Measurements from ENCODE around the gene SERPINA1.

SERPINA1 gene

DNA sequence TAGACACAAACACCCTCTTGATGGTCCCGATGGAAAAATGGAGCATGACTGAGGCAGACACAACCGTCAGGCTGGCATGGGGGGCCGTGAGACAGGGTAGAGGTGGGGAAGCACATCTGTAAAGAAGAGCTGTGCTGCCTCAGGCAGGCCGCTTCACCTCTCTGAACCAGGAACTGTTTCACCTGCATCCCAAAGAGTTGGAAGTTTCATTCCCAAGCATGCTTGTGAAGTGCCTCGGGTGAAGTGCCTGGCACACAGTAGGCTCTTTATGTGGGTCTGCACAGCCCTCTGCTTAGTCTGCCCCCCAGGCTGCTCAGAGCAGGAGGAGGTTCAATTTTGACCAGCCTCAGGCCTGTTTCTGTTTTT lies 685 bp upstream of the SERPINA1 start:
- Histone ChIP-seq H3K27ac (ENCODE audit: low read length) (no peak overlapping the region), H2AFZ (ENCODE audit: low read length) (no peak overlapping the region), H3K27me3 (replicated peaks; ENCODE audit: insufficient read depth, low read length) (no peaks in the 10 kb centered on the region), H3K36me3 (replicated peaks; ENCODE audit: insufficient read depth, low read length) (no peaks in the 10 kb centered on the region), H3K4me1 (ENCODE audit: low read length) (no peaks in the 10 kb centered on the region), H3K9me3 (replicated peaks; ENCODE audit: insufficient read depth, low read length) (no peaks in the 10 kb centered on the region), H3K4me3 (ENCODE audit: low read length) (no peak overlapping the region), H3F3A (ENCODE audit: insufficient read depth, low read length) (no peaks in the 10 kb centered on the region), H3K4me2 (ENCODE audit: low read depth, low read length) (no peak overlapping the region), H4K20me1 (ENCODE audit: insufficient read depth, low read length) (no peaks in the 10 kb centered on the region), H3K9me2 (replicated peaks; ENCODE audit: insufficient read depth, low read length) (no peaks in the 10 kb centered on the region), H3K9ac (ENCODE audit: low read length) (no peak overlapping the region), H3K79me2 (ENCODE audit: low read length) (no peaks in the 10 kb centered on the region)
- TF ChIP-seq, protein P1, sequence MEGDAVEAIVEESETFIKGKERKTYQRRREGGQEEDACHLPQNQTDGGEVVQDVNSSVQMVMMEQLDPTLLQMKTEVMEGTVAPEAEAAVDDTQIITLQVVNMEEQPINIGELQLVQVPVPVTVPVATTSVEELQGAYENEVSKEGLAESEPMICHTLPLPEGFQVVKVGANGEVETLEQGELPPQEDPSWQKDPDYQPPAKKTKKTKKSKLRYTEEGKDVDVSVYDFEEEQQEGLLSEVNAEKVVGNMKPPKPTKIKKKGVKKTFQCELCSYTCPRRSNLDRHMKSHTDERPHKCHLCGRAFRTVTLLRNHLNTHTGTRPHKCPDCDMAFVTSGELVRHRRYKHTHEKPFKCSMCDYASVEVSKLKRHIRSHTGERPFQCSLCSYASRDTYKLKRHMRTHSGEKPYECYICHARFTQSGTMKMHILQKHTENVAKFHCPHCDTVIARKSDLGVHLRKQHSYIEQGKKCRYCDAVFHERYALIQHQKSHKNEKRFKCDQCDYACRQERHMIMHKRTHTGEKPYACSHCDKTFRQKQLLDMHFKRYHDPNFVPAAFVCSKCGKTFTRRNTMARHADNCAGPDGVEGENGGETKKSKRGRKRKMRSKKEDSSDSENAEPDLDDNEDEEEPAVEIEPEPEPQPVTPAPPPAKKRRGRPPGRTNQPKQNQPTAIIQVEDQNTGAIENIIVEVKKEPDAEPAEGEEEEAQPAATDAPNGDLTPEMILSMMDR (IDR thresholded peaks at IDR 0.05; ENCODE audit: low read length): no peak
- TF ChIP-seq EZH2 (optimal IDR thresholded peaks at IDR 0.05; ENCODE audit: low read depth, low read length): no peak
- no peak for TF ChIP-seq EZH2phosphoT487 (IDR thresholded peaks at IDR 0.05; ENCODE audit: low read length)
- DNase-seq: no peak

DNA sequence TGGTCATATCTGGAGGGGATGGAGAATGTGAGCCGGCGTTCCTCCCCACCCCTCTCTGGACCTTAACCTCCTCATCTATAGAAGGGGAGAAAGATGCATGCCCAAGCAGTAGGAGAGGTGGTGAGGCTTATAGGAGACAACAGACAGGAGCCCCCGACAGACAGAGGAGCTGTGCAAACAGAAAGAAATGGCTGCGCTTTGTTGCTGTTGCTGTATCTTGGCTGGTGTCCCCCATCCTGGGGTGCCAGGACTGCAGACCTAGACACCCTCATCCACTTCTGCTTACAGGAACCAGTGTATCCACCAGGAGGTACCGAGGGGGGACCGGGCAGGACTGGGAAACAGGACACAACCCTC lies 397 bp downstream of the SERPINA1 start:
- Histone ChIP-seq H4K20me1 (ENCODE audit: insufficient read depth, low read length) (no peaks in the 10 kb centered on the region), H2AFZ (ENCODE audit: low read length) (no peak overlapping the region), H3K27me3 (replicated peaks; ENCODE audit: insufficient read depth, low read length) (no peaks in the 10 kb centered on the region), H3K9me3 (replicated peaks; ENCODE audit: insufficient read depth, low read length) (no peaks in the 10 kb centered on the region), H3K79me2 (ENCODE audit: low read length) (no peaks in the 10 kb centered on the region), H3K4me3 (ENCODE audit: low read length) (no peak overlapping the region), H3K9me2 (replicated peaks; ENCODE audit: insufficient read depth, low read length) (no peaks in the 10 kb centered on the region), H3K4me2 (ENCODE audit: low read depth, low read length) (no peak overlapping the region), H3K9ac (ENCODE audit: low read length) (no peak overlapping the region), H3K36me3 (replicated peaks; ENCODE audit: insufficient read depth, low read length) (no peaks in the 10 kb centered on the region), H3F3A (ENCODE audit: insufficient read depth, low read length) (no peaks in the 10 kb centered on the region), H3K27ac (ENCODE audit: low read length) (no peak overlapping the region), H3K4me1 (ENCODE audit: low read length) (no peaks in the 10 kb centered on the region)
- DNase-seq: no peak
- TF ChIP-seq EZH2 (optimal IDR thresholded peaks at IDR 0.05; ENCODE audit: low read depth, low read length) (no peak), EZH2phosphoT487 (IDR thresholded peaks at IDR 0.05; ENCODE audit: low read length) (no peak)
- TF ChIP-seq, protein P1 (IDR thresholded peaks at IDR 0.05; ENCODE audit: low read length): no peak

DNA sequence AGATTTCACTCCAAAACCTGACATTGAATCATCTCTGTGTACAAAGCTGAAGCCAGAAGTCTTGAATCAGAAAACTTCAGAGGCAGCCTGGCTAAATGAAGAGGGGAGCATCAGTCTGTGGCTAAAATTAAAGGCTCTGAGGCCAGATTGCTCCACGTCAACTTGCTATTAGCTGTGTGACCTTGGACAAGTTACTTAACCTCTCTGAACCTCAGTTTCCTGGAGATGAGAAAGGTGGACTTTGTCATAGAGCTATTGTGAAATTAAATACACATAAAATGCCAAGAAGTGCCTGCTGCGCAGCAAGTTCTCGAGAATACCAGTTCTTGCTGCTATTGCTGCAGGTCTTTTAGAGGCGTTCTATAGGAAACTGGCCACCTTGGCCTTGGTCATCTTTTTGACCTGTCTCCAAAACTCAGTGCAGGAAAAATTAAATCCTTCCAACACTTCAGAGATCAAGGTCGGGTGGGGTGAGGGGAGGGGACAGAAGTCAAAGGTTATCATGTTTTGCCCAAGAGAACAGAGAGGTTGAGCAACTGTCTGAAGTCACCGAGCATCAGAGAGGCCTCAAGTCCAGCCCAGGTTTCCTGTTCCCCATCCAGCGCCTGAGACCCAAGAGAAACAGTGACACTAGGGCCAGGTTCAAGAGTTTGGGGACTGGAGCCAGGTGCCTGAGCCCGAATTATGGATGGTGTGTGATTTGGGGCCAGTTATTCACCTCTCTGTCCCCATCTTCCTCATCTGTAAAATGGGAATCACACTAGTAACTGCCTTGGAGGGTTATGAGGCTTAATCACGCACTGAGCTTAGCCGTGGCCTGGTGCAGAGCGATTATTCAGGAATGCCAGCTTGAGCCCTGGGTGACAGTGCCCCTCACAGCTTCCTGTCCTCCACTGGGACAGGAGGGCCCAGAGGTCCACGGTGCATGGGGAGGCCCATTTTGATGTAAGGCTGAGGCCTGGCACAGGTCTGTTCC lies 1.1 kb downstream of the SERPINA1 start:
- H3K9me2 ChIP-seq (replicated peaks; ENCODE audit: insufficient read depth, low read length): no peaks in the 10 kb centered on the region
- no peaks in the 10 kb centered on the region for H3K9me3 ChIP-seq (replicated peaks; ENCODE audit: insufficient read depth, low read length)
- no peak for TF ChIP-seq EZH2 (optimal IDR thresholded peaks at IDR 0.05; ENCODE audit: low read depth, low read length)
- no peak for TF ChIP-seq EZH2phosphoT487 (IDR thresholded peaks at IDR 0.05; ENCODE audit: low read length)
- H3K79me2 ChIP-seq (ENCODE audit: low read length): no peaks in the 10 kb centered on the region
- no peak overlapping the region for H3K9ac ChIP-seq (ENCODE audit: low read length)
- no peaks in the 10 kb centered on the region for H3K27me3 ChIP-seq (replicated peaks; ENCODE audit: insufficient read depth, low read length)
- no peak overlapping the region for H3K4me2 ChIP-seq (ENCODE audit: low read depth, low read length)
- H3F3A ChIP-seq (ENCODE audit: insufficient read depth, low read length): no peaks in the 10 kb centered on the region
- H2AFZ ChIP-seq (ENCODE audit: low read length): no peak overlapping the region
- DNase-seq: no peak
- no peak overlapping the region for H3K27ac ChIP-seq (ENCODE audit: low read length)
- H4K20me1 ChIP-seq (ENCODE audit: insufficient read depth, low read length): no peaks in the 10 kb centered on the region
- no peak overlapping the region for H3K4me3 ChIP-seq (ENCODE audit: low read length)
- no peaks in the 10 kb centered on the region for H3K4me1 ChIP-seq (ENCODE audit: low read length)
- H3K36me3 ChIP-seq (replicated peaks; ENCODE audit: insufficient read depth, low read length): no peaks in the 10 kb centered on the region
